Stimulated activated naive CD8-positive, alpha-beta T cell treated with anti-CD3 and anti-CD28 coated beads, Interleukin-15, Interleukin-2, amounts not matched to agents 100 U/mL and 50 U/mL, for 24 hours (primary cell): ENCODE measurements around the gene AEBP2.
A peak's percentile ranks its signal among the peaks of the same experiment; 100 is the strongest.
"Not testable (repeated sequence)": the region's sequence is repeated elsewhere in the genome, so short reads cannot be mapped to it uniquely, and the experiment has no call there.

Source experiments
- ATAC-seq: fragments of 150-1000 bp; cut with Tn5 transposase; one replicate; pipeline ENCODE4 v1.10.0; 2021
- DNase-seq: peaks from one replicate; pipeline ENCODE4 v3.0.0; 2021

Gene AEBP2

GRCh38 chr12:19454837-19455236 is 15.5 kb downstream of the AEBP2 start:
- DNase-seq, result no peak
- ATAC-seq, result no peak

GRCh38 chr12:19456176-19456575 is 16.9 kb downstream of the AEBP2 start:
- no peak for ATAC-seq
- no peak for DNase-seq

GRCh38 chr12:19457561-19457960 is 18.3 kb downstream of the AEBP2 start:
- DNase-seq (no peak), ATAC-seq (no peak)

GRCh38 chr12:19458733-19459132 is 19.4 kb downstream of the AEBP2 start:
- no peak for ATAC-seq

GRCh38 chr12:19461999-19462398 is 22.7 kb downstream of the AEBP2 start:
- no peak for DNase-seq
- peak; percentile 66 for ATAC-seq

More at GRCh38 chr12:19458733-19459132, 19.4 kb downstream of the AEBP2 start:
- DNase-seq, result no peak

GRCh38 chr12:19462406-19462805 is 23.1 kb downstream of the AEBP2 start:
- DNase-seq (no peak), ATAC-seq (no peak)

- ATAC-seq, result no peak
Measured at GRCh38 chr12:19464192-19464580, 24.9 kb downstream of the AEBP2 start.

GRCh38 chr12:19465711-19466110 is 26.4 kb downstream of the AEBP2 start:
- ATAC-seq (no peak), DNase-seq (no peak)

More at GRCh38 chr12:19464192-19464580, 24.9 kb downstream of the AEBP2 start:
- DNase-seq, result no peak

- no peak for DNase-seq
- ATAC-seq, result no peak
Measured at GRCh38 chr12:19474147-19474546, 34.9 kb downstream of the AEBP2 start.

GRCh38 chr12:19475884-19476505 is 36.7 kb downstream of the AEBP2 start:
- DNase-seq, result not testable (repeated sequence)

GRCh38 chr12:19477071-19477470 is 37.8 kb downstream of the AEBP2 start:
- DNase-seq, result no peak
- ATAC-seq, result no peak

More at GRCh38 chr12:19475884-19476505, 36.7 kb downstream of the AEBP2 start:
- ATAC-seq, result not testable (repeated sequence)

- DNase-seq (no peak), ATAC-seq (no peak)
Measured at GRCh38 chr12:19480459-19480858, 41.2 kb downstream of the AEBP2 start.

GRCh38 chr12:19482036-19482435 is 42.7 kb downstream of the AEBP2 start:
- ATAC-seq, result no peak
- no peak for DNase-seq

- DNase-seq, result peak; percentile 74
- ATAC-seq, result peak; percentile 98
Measured at GRCh38 chr12:19482551-19483109, 43.3 kb downstream of the AEBP2 start.

GRCh38 chr12:19483727-19484126 is 44.4 kb downstream of the AEBP2 start:
- no peak for ATAC-seq
- no peak for DNase-seq

- DNase-seq, result no peak
- no peak for ATAC-seq
Measured at GRCh38 chr12:19484738-19485137, 45.4 kb downstream of the AEBP2 start.

GRCh38 chr12:19485240-19485639 is 45.9 kb downstream of the AEBP2 start:
- no peak for DNase-seq
- no peak for ATAC-seq

GRCh38 chr12:19489168-19489567 is 49.9 kb downstream of the AEBP2 start:
- ATAC-seq (peak; percentile 58), DNase-seq (peak; percentile 18)

- no peak for ATAC-seq
- DNase-seq, result no peak
Measured at GRCh38 chr12:19490908-19491307, 51.6 kb downstream of the AEBP2 start.

- ATAC-seq, result no peak
- DNase-seq, result no peak
Measured at GRCh38 chr12:19491863-19492262, 52.6 kb downstream of the AEBP2 start.

- ATAC-seq (no peak), DNase-seq (no peak)
Measured at GRCh38 chr12:19496219-19496878, 57.1 kb downstream of the AEBP2 start.

- peak; percentile 57 for ATAC-seq
- no peak for DNase-seq
Measured at GRCh38 chr12:19498099-19498498, 58.8 kb downstream of the AEBP2 start.

- DNase-seq (no peak), ATAC-seq (no peak)
Measured at GRCh38 chr12:19499030-19499429, 59.7 kb downstream of the AEBP2 start.

GRCh38 chr12:19506497-19506896 is 67.2 kb downstream of the AEBP2 start:
- no peak for DNase-seq
- ATAC-seq, result no peak
